PC-9 (cell line): Measurements from ENCODE around the gene MRPS33.

Source experiments
- CTCF ChIP-seq: fragments of 200-600 bp; sonication (generic); conservative IDR thresholded peaks from 2 replicates; pipeline ENCODE4 v1.6.1; 2017; ENCODE audit warnings: mixed run types, antibody characterized with exemption, mild to moderate bottlenecking, moderate library complexity
- EZH2 ChIP-seq: fragments of 200-600 bp; sonication (generic); IDR thresholded peaks from 2 replicates; pipeline ENCODE4 v1.8.0; 2017; ENCODE audit warnings: antibody characterized with exemption, low read depth

- TF ChIP-seq CTCF (no peak), EZH2 (no peak)
These were observed 628 bp downstream of the MRPS33 start for GRCh38 chr7:141014125-141014523.
